Glomerular endothelial cell (primary cell): ENCODE measurements around the gene BPIFA3. TPM values are rescaled to one million over a fixed set of nuclear protein-coding genes. Genes with fewer than 3 reads are reported as not detected.
A peak's percentile ranks its signal among the peaks of the same experiment; 100 is the strongest.

Source experiments
- DNase-seq: peaks from one replicate; pipeline ENCODE4 v3.0.0-alpha.2; 2011; ENCODE audit warnings: low read depth, low spot score; ENCODE audit errors: extremely low read depth
- total RNA-seq: library from RNA; depleted of rRNA; stranded (reverse); fragments of >200 nt; gene quantifications from 2 replicates; pipeline ENCODE4 v1.2.3, GENCODE V29; 2015

BPIFA3 gene
- total RNA-seq, 1 donor from 2014 or later: not detected

GRCh38 chr20:33259371-33259770 lies 42.2 kb downstream of the BPIFA3 start:
- no peak for DNase-seq

- DNase-seq: no peak
These were observed 44.3 kb downstream of the BPIFA3 start for GRCh38 chr20:33261465-33261864.

- peak; percentile 10 for DNase-seq
These were observed 45.5 kb downstream of the BPIFA3 start for GRCh38 chr20:33262658-33263065.

GRCh38 chr20:33263784-33264183 lies 46.6 kb downstream of the BPIFA3 start:
- no peak for DNase-seq

- DNase-seq: no peak
These were observed 50.5 kb downstream of the BPIFA3 start for GRCh38 chr20:33267701-33268100.

- no peak for DNase-seq
These were observed 55.2 kb downstream of the BPIFA3 start for GRCh38 chr20:33272155-33272873.

GRCh38 chr20:33273117-33273851 lies 56.1 kb downstream of the BPIFA3 start:
- no peak for DNase-seq

GRCh38 chr20:33275215-33275614 lies 58.1 kb downstream of the BPIFA3 start:
- no peak for DNase-seq

- no peak for DNase-seq
These were observed 58.7 kb downstream of the BPIFA3 start for GRCh38 chr20:33275871-33276270.

GRCh38 chr20:33276303-33277113 lies 59.4 kb downstream of the BPIFA3 start:
- DNase-seq: no peak

Other genes starting within 250 kb of the BPIFA3 start
- not detected in 2 replicates for gene SUN5, start 212.9 kb upstream of the BPIFA3 start, total RNA-seq
- gene BPIFB2, start 209.6 kb upstream of the BPIFA3 start, total RNA-seq: not detected in 2 replicates
- gene BPIFB6, start 185.7 kb upstream of the BPIFA3 start, total RNA-seq: not detected in 2 replicates
- gene BPIFB3, start 163.4 kb upstream of the BPIFA3 start, total RNA-seq: not detected in 2 replicates
- gene BPIFB4, start 137.7 kb upstream of the BPIFA3 start, total RNA-seq: not detected in 2 replicates
- not detected in 2 replicates for gene BPIFA2, start 49.2 kb upstream of the BPIFA3 start, total RNA-seq
- not detected in 2 replicates for gene BPIFA1, start 18.6 kb downstream of the BPIFA3 start, total RNA-seq
- not detected in 2 replicates for gene BPIFB1, start 65.9 kb downstream of the BPIFA3 start, total RNA-seq
- 15.9 and 28.8 TPM in 2 replicates for gene CDK5RAP1, start 184.2 kb downstream of the BPIFA3 start, total RNA-seq
- gene SNTA1, start 226.4 kb downstream of the BPIFA3 start, total RNA-seq: 10.4 and 12.4 TPM in 2 replicates